A673 (cell line): ENCODE measurements around the gene CCDC12.

ENCODE experiments used
- CTCF ChIP-seq: fragments of 300-800, 200-600 bp; sonication (generic); conservative IDR thresholded peaks from 2 replicates; pipeline ENCODE4 v1.5.1; 2017; ENCODE audit warnings: low read depth, mild to moderate bottlenecking, antibody characterized with exemption, low read length, moderate library complexity, mixed read lengths
- EZH2 ChIP-seq: fragments of 200-600 bp; sonication (generic); IDR thresholded peaks from 2 replicates; pipeline ENCODE4 v1.6.1; 2017; ENCODE audit warnings: borderline replicate concordance, low read depth, mild to moderate bottlenecking, mixed read lengths, antibody characterized with exemption, low read length; ENCODE audit not compliant: poor library complexity, severe bottlenecking

GRCh38 chr3:46918202-46918601 is 58.3 kb downstream of the CCDC12 start:
- no peak for TF ChIP-seq CTCF
- no peak for TF ChIP-seq EZH2
